Osteocyte (in vitro differentiated cells): ENCODE data around the gene ADAMTSL3. TPM values are rescaled to one million over a fixed set of nuclear protein-coding genes. Genes with fewer than 3 reads are reported as not detected.

ENCODE experiments used
- DNase-seq: peaks from one replicate; pipeline ENCODE4 v3.0.0; 2021; ENCODE audit warnings: mixed read lengths; ENCODE audit not compliant: unreplicated experiment; ENCODE audit errors: extremely low spot score
- H3K27ac Mint-ChIP-seq: one replicate; pipeline ENCODE4 v1.8.0; 2021; ENCODE audit warnings: mild to moderate bottlenecking, mixed read lengths; ENCODE audit not compliant: unreplicated experiment
- H3K27me3 Mint-ChIP-seq: one replicate; pipeline ENCODE4 v1.8.0; 2021; ENCODE audit warnings: mixed read lengths; ENCODE audit not compliant: unreplicated experiment
- H3K36me3 Mint-ChIP-seq: one replicate; pipeline ENCODE4 v1.8.0; 2021; ENCODE audit warnings: mixed read lengths; ENCODE audit not compliant: unreplicated experiment
- H3K4me1 Mint-ChIP-seq: one replicate; pipeline ENCODE4 v1.8.0; 2021; ENCODE audit warnings: mixed read lengths; ENCODE audit not compliant: unreplicated experiment
- H3K4me3 Mint-ChIP-seq: one replicate; pipeline ENCODE4 v1.8.0; 2021; ENCODE audit warnings: mild to moderate bottlenecking, moderate library complexity, mixed read lengths; ENCODE audit not compliant: unreplicated experiment
- H3K9me3 Mint-ChIP-seq: one replicate; pipeline ENCODE4 v1.8.0; 2021; ENCODE audit warnings: mixed read lengths; ENCODE audit not compliant: unreplicated experiment
- CTCF ChIP-seq: fragments of 200-600 bp; sonication (generic); IDR thresholded peaks from 2 replicates; pipeline ENCODE4 v1.5.0; 2021; ENCODE audit warnings: antibody characterized with exemption, mild to moderate bottlenecking, moderate library complexity
- total RNA-seq: library from RNA; stranded (reverse); gene quantifications from 2 replicates; pipeline ENCODE4 v1.2.1, GENCODE V29; 2021

ADAMTSL3 gene
- total RNA-seq, 1 donor from 2014 or later: not detected

GRCh38 chr15:83626171-83626802 is 27.6 kb upstream of the ADAMTSL3 start:
- DNase-seq: no peak
- no peak overlapping the region for H3K27ac Mint-ChIP-seq

GRCh38 chr15:83631534-83631933 is 22.4 kb upstream of the ADAMTSL3 start:
- no peak for DNase-seq
- no peak overlapping the region for H3K27ac Mint-ChIP-seq
- no peaks in the 10 kb centered on the region for H3K9me3 Mint-ChIP-seq
- TF ChIP-seq CTCF: no peak
- no peak overlapping the region for H3K4me3 Mint-ChIP-seq
- H3K27me3 Mint-ChIP-seq: no peaks in the 10 kb centered on the region
- no peaks in the 10 kb centered on the region for H3K36me3 Mint-ChIP-seq
- H3K4me1 Mint-ChIP-seq: no peaks in the 10 kb centered on the region

More at GRCh38 chr15:83626171-83626802, 27.6 kb upstream of the ADAMTSL3 start:
- no peaks in the 10 kb centered on the region for H3K27me3 Mint-ChIP-seq
- no peaks in the 10 kb centered on the region for H3K4me1 Mint-ChIP-seq
- H3K36me3 Mint-ChIP-seq: no peaks in the 10 kb centered on the region
- peaks cover 4% of the 10 kb centered on the region for H3K9me3 Mint-ChIP-seq
- no peak for TF ChIP-seq CTCF
- no peak overlapping the region for H3K4me3 Mint-ChIP-seq

GRCh38 chr15:83643201-83643600 is 10.7 kb upstream of the ADAMTSL3 start:
- H3K9me3 Mint-ChIP-seq: peaks cover 33% of the 10 kb centered on the region

GRCh38 chr15:83644439-83644838 is 9.5 kb upstream of the ADAMTSL3 start:
- TF ChIP-seq CTCF: no peak
- no peaks in the 10 kb centered on the region for H3K4me1 Mint-ChIP-seq
- H3K27me3 Mint-ChIP-seq: no peaks in the 10 kb centered on the region
- H3K9me3 Mint-ChIP-seq: peaks cover 29% of the 10 kb centered on the region
- no peak overlapping the region for H3K27ac Mint-ChIP-seq
- no peak overlapping the region for H3K4me3 Mint-ChIP-seq
- H3K36me3 Mint-ChIP-seq: no peaks in the 10 kb centered on the region
- no peak for DNase-seq

More at GRCh38 chr15:83643201-83643600, 10.7 kb upstream of the ADAMTSL3 start:
- Mint-ChIP-seq H3K36me3 (no peaks in the 10 kb centered on the region), H3K4me1 (no peaks in the 10 kb centered on the region), H3K27ac (no peak overlapping the region), H3K27me3 (no peaks in the 10 kb centered on the region), H3K4me3 (no peak overlapping the region)
- DNase-seq: no peak
- no peak for TF ChIP-seq CTCF

GRCh38 chr15:83650831-83651230 is 3.1 kb upstream of the ADAMTSL3 start:
- Mint-ChIP-seq H3K36me3 (no peaks in the 10 kb centered on the region), H3K4me3 (no peak overlapping the region), H3K27me3 (peaks cover 27% of the 10 kb centered on the region), H3K4me1 (no peaks in the 10 kb centered on the region), H3K9me3 (no peaks in the 10 kb centered on the region), H3K27ac (no peak overlapping the region)
- TF ChIP-seq CTCF: no peak
- DNase-seq: no peak
